Ascending aorta (tissue), 2 donors: Measurements from ENCODE around the gene TGIF1. TPM values are rescaled to one million over a fixed set of nuclear protein-coding genes. Genes with fewer than 3 reads are reported as not detected.

Experiments used
- DNase-seq, 2 donors: peaks; one replicate each; pipeline ENCODE4 v3.0.0-alpha.2; 2019; ENCODE audit warnings: low spot score in 2 of 2
- H3K27ac ChIP-seq, 2 donors: fragments of 200-600 bp; sonication (generic); one replicate each; pipeline ENCODE4 v1.5.1; 2016 to 2017; ENCODE audit warnings: mild to moderate bottlenecking in 1 of 2
- H3K27me3 ChIP-seq: fragments of 200-600 bp; sonication (generic); one replicate; pipeline ENCODE4 v1.5.1; 2017
- H3K36me3 ChIP-seq, 2 donors: fragments of 200-600 bp; sonication (generic); one replicate each; pipeline ENCODE4 v1.5.1; 2016
- H3K4me1 ChIP-seq, 2 donors: fragments of 200-600 bp; sonication (generic); one replicate each; pipeline ENCODE4 v1.5.1; 2016 to 2017; ENCODE audit warnings: mild to moderate bottlenecking in 1 of 2
- H3K4me3 ChIP-seq, 2 donors: fragments of 200-600 bp; sonication (generic); one replicate each; pipeline ENCODE4 v1.5.1; 2016 to 2017; ENCODE audit warnings: mild to moderate bottlenecking in 1 of 2
- H3K9me3 ChIP-seq, 2 donors: fragments of 200-600 bp; sonication (generic); one replicate each; pipeline ENCODE4 v1.5.1; 2016
- intact Hi-C: fragments of 100-400 bp; cut with DNase I; formaldehyde crosslinking; loops from one replicate; pipeline ENCODE4 v1.15.1; 2023
- total RNA-seq: library from RNA; depleted of rRNA; stranded (reverse); fragments of >200 nt; gene quantifications from one replicate; pipeline ENCODE4 v1.1.0, GENCODE V29; 2016
- TF ChIP-seq, protein P1 (sequence below), 3 experiments: fragments of 200-600 bp in 2 of 3; fragments of 450-650 bp in 1 of 3; sonication (generic) in 2 of 3; IDR thresholded peaks; one replicate each; pipeline ENCODE4 v1.5.1; 2016 to 2019; ENCODE audit warnings: antibody characterized with exemption in 3 of 3, mild to moderate bottlenecking in 1 of 3, moderate library complexity in 1 of 3

Gene TGIF1
- total RNA-seq, 1 donor from 2014 or later: 39.7 TPM

DNA sequence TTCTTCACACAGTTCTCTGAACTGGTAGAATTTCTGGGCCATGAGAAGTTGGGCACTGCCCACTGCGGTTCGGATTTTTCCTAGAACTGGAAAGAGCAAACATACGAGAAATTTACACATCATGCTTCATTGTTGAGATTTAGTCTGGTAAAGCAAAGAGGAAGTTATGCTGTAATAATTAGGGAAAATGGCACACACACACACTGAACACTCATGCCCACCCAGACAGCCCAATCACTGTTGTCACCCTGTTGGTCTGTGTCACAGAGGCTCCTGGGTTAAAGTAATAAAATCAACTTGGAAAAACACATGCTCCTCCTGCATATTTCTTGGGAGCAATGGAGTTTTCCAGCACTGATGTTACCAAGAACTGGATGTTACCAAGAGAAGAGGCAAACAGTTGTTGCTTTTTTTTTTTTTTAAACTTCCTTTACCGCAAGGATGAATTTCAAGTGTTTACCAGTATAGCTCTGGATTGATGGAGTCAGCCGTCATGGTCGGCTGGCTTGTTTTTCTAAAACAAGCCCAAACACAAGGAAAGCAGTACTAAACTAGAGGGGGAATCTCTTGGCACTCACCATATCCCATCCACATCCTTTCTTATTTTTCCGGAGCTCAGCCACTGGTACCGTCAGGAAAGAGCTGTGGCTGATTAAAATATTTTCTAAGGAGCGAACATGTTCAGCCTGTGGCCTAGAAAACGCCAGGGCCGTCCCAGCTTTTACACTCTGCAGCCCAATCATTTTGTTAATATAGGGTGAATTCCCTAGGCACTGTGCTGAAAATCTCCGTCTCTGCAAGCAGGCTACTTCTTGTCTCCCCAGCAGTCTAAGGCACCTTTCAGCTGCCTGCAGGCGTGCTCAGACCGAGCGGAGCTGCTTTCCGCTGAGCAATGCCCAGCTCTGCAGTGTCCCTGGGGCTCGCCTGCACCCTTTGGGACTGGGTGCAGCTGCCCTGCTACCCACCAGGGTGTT, 58.9 kb downstream of the TGIF1 start:
- no peaks in the 10 kb centered on the region for H3K27me3 ChIP-seq
- H3K9me3 ChIP-seq: no peaks in the 10 kb centered on the region
- H3K36me3 ChIP-seq: no peaks in the 10 kb centered on the region
- TF ChIP-seq, protein P1, sequence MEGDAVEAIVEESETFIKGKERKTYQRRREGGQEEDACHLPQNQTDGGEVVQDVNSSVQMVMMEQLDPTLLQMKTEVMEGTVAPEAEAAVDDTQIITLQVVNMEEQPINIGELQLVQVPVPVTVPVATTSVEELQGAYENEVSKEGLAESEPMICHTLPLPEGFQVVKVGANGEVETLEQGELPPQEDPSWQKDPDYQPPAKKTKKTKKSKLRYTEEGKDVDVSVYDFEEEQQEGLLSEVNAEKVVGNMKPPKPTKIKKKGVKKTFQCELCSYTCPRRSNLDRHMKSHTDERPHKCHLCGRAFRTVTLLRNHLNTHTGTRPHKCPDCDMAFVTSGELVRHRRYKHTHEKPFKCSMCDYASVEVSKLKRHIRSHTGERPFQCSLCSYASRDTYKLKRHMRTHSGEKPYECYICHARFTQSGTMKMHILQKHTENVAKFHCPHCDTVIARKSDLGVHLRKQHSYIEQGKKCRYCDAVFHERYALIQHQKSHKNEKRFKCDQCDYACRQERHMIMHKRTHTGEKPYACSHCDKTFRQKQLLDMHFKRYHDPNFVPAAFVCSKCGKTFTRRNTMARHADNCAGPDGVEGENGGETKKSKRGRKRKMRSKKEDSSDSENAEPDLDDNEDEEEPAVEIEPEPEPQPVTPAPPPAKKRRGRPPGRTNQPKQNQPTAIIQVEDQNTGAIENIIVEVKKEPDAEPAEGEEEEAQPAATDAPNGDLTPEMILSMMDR (IDR thresholded peaks at IDR 0.05): no peak
- no peaks in the 10 kb centered on the region for H3K4me1 ChIP-seq
- intact Hi-C loops: no loop called here
- no peak for DNase-seq
- no peak overlapping the region for H3K4me3 ChIP-seq
- no peak overlapping the region for H3K27ac ChIP-seq

Other genes starting within 250 kb of the TGIF1 start
- 7.8 TPM for gene MYOM1, start 230.2 kb upstream of the TGIF1 start, total RNA-seq
- gene MYL12A, start 202.4 kb upstream of the TGIF1 start, total RNA-seq: 421 TPM
- gene MYL12B, start 188.0 kb upstream of the TGIF1 start, total RNA-seq: 198 TPM